HG03442 (cell line): ENCODE data around the gene TMEM163.
"Not testable (repeated sequence)": the region's sequence is repeated elsewhere in the genome, so short reads cannot be mapped to it uniquely, and the experiment has no call there.

Experiments
- ATAC-seq: cut with Tn5 transposase; IDR thresholded peaks from one replicate; pipeline ENCODE4 v1.9.1; 2021; ENCODE audit warnings: mild to moderate bottlenecking, moderate library complexity; ENCODE audit not compliant: unreplicated experiment

TMEM163 gene

DNA sequence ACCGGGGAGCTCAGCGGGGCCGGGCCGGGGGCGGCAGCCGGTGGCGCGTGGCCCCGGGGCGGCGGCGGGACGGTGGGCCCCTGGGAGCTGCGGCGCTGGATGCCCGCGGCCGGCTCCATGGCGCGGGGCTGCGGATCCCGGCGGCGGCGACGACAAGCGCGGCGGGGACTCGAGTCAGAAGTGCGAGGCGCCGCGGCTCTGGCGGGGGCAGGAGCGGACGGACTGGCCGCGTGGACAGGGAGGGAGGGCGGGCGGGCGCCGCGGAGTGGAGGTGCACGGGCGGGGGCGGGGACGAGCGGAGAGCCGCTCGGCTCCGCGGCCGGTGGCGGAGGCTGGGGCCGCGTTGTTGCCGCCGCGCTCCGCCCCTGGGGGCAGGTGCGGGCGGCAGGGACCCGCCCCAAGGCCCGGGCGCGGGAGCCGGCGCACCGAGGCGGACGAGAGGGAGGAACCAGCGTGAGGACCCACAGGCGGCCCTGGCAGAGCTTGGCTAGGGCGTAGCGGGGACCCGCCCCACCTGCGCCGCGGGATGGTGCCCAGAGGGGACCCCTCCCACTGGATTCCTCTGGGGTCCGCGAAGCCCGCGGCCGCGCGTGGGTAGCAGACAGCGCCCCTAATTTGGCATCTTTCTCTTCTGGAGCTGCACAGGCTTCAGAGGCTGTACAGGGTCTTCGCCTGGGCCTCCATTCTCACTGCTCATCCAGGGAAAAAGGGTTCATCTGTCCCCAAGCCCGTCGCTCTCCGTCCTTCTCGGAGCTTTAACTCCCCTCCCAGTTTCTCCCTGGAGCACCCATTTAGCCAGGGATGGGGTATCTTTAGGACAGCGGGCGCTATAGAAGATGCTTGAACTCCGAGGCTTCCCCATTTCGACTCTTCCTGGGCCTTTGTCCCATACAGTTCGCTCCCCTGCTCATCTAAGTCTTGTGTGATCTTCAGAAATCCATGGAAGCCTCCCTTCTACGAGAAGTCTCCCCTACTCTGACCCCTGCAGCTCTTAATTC lies at the start of gene TMEM163:
TMEM163 (minus strand) TSS at position 184 of the 998 bp plus-strand sequence.
- ATAC-seq, result peak; percentile 53

DNA sequence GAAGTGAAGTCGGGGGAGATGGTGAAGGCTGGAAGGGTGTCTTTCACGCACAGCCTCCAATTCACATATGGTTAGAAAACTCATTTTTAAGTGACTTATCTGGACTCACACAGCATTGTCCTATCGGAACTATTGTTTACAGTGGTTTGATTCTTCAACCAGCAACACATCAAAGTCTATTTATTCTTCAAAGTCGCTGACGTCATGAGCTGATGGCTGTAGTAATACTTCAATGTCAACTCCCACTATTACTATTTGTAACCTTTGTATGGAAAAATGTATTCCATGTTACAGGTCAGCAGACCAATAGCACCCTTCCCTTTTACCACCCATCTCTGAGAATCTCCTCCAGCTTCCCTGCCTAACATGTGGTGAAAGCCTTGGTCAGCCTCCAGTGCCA lies 47.8 kb upstream of the TMEM163 start:
- ATAC-seq, result no peak

- ATAC-seq, result no peak
Observed at GRCh38 chr2:134765987-134766386, 47.2 kb upstream of the TMEM163 start.

GRCh38 chr2:134764164-134764563 lies 45.4 kb upstream of the TMEM163 start:
- ATAC-seq, result no peak

DNA sequence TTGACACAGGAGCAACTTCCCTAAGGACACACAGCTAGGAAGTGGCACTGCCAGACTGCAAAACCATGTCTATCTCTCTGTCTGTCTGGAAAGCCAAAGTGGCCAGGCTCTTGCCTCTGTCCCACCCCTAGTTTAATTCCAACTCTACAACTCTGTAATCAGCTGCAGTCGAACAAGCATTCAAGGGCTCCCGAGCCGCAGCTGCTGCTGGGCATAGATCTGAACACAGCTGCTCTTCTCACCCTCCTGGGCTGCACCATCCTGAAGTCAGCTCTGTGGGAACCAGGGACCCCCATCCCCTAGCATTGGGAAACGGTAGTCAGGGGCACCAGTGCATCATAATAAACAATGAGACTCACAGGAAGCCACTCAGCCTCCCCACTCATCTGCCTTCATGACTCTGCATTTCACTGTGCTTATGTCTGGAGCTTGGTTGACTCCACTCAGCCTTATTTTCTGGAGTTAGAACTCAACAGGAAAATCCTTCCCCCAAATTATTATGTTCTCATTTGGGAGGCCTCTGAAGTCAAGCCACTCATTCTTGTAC lies 44.4 kb upstream of the TMEM163 start:
- no peak for ATAC-seq

DNA sequence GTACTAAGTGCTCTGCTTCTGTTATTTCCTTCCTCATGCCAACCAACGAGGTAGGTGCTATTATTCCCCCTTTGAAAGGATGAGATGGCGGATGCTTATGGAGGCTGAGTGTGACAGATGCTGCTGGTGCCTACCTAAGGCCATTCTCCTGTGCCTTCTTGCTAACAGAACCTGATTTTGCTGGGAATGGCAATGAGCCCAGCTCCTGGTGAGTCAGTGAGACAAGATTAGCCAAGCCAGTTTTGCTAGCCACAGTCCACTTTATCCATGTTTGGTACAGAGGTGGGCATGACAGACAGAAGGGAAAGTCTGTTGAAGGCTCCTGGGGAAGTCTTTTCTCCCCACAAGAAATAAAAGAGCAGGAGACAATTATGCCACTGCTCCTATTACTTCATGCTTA lies 43.7 kb upstream of the TMEM163 start:
- no peak for ATAC-seq

GRCh38 chr2:134760385-134760784 lies 41.6 kb upstream of the TMEM163 start:
- ATAC-seq, result no peak

DNA sequence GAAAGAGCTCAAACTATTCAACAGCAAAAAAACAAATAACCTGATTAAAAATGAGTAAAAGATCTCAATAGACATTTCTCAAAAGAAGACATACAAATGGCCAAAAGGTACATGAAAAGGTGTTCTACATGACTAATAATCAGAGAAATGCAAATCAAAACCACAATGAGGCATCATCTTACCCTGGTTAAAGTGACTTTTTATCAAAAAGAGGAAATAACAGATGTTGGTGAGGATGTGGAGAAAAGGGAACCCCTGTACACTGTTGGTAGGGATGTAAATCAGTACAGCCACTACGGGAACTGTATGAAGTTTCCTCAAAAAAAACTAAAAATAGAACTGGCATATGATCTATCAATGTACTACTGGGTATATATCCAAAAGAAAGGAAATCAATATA lies 39.8 kb upstream of the TMEM163 start:
- ATAC-seq, result peak; percentile 96

- not testable (repeated sequence) for ATAC-seq
Observed at GRCh38 chr2:134751981-134752380, 33.2 kb upstream of the TMEM163 start.

GRCh38 chr2:134745546-134745945 lies 26.7 kb upstream of the TMEM163 start:
- ATAC-seq, result no peak

GRCh38 chr2:134745023-134745422 lies 26.2 kb upstream of the TMEM163 start:
- no peak for ATAC-seq

DNA sequence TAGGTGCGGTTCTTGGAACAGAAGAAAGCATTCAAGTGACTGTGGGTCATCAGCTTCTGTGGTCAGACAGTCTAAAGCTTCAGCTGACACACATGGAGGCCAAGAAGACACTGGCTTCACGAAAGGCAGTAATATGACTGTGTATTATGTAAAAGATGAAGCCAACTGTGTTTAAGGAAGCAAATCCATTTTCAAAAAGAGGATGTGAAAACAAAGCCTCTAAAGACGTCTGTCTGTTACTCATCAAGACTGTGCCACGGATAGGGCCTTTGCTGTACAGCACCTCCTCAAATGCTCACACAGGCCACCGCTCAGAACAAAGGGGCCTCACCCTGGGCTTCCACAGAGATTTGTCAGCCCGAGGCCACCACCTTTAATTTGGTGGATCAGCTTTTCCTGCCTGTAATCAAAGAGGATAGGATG lies 21.1 kb upstream of the TMEM163 start:
- peak; percentile 94 for ATAC-seq

DNA sequence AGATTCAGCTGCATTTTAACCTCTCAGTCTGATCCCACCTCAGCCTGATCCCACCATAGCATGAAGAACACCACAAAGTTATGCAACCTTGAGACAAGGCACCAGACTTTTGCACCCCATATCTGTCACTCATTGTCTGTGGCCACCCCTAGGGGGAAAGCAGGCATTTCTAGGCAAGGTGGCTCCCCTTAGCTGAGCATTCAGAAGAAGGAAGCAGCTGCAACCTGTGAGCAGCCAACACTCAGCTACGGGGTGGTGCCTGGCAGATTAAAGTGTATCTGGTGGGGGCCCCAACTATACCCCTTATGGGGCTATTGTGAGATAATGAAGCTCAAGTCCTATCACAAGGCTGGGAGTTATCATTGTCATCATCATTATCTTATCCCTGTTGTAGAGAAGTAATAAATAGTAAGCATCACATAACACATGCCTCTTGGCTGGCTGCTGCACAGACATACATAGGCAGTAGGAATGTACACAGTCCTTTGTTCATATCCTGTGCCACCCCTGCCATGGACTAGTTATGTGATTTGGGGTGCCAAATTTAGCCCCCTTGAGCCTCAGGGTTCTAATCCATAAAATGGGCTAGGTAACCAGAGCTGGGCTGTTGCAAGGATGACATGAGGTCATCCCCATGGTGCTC lies 20.6 kb upstream of the TMEM163 start:
- no peak for ATAC-seq

DNA sequence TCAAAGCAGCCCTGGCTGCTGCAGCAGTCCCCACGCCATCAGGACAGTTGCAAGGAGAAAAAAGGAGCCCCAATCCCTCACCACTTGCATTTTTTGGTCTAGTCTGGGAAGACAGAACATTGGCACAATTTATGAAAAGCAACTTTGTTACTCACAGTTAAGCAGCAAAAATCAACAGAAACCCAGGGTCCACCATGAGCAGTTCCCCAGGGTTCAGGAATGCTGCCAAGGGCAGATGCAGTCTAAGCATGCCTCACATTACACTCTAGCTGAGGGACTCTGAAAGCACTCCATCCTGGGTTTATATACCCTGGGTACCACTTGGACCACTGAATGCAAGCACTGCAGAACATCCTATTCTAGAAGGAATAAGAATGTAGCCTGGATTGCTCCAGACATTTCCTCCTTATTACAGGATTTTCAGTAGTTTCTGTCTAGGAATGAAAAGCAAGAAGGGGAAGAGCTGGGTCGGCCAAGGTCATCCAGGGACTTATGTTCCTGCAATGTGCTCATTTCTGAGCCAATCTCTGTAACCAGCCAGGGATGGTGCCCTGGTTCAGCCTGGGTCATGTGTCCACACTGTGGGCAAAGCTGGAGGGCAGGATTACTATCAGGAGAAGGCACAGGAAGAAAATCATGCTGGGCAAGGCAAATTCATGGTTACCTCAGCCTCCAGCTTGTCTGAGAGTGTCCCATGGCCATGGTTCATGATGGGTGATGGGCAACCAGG lies 19.5 kb upstream of the TMEM163 start:
- no peak for ATAC-seq

GRCh38 chr2:134737671-134738070 lies 18.9 kb upstream of the TMEM163 start:
- no peak for ATAC-seq

GRCh38 chr2:134736167-134736880 lies 17.5 kb upstream of the TMEM163 start:
- no peak for ATAC-seq

DNA sequence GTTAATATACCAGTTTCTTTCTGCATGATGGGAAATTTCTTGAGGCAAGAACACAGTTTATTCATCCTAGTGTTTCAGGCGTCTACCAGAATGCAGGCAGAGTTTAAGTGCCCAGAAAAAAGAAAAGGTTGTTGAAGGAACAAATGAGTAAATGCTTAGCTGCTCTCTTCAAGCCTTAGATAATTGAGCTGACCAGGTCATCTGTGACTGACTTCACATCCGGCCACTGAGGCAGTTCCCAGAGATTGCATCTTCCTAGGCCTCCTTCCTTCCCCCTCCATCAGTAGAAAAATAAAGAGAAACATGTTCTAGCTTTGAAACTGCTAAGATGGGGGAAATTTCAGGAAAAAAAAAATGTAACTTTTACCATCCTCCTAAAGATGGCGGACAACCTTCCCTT lies 9.4 kb upstream of the TMEM163 start:
- ATAC-seq, result no peak

- no peak for ATAC-seq
Observed at GRCh38 chr2:134727385-134727784, 8.6 kb upstream of the TMEM163 start.

DNA sequence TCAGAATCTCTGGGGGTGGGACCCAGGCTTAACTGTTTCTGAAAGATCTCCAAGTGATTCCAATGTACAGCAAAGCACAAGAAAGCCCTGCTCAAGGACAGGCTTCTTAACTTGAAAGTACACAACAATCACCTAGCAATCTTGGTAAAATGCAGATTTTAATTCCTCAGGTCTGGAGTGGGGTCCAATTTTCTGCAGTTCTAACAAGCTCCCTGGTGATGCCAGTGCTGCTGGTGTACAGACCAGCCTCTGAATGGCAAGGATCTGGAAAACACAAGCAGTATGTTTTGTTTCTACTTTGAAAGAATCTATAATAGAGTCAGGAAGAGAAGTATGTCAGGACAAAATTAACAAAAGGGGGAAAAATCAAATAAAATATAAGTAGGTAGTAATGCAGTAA lies 7.8 kb upstream of the TMEM163 start:
- ATAC-seq, result no peak

DNA sequence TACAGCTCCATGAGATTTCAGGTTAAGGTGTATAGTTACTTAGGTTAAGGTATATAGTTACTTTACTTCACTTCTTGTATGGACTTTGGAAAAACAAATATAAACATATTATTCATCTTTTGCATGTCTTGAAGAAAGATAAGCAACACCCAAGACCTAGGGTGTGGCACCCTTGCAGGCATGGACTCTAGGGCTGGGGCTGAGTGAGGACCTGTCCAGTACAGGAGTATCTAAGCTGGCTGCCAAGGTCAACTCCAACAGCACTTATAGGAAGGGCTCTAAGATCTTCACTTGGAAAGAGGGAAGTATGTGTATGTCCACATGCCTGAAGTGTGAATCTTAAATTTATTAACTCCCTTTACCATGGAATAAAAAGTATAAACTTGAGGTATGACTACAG lies 7.1 kb upstream of the TMEM163 start:
- no peak for ATAC-seq
